ENCODE results near the gene OR8K5.
"Not testable (repeated sequence)": the region's sequence is repeated elsewhere in the genome, so short reads cannot be mapped to it uniquely, and the experiment has no call there.

OR8K5 gene, protein sequence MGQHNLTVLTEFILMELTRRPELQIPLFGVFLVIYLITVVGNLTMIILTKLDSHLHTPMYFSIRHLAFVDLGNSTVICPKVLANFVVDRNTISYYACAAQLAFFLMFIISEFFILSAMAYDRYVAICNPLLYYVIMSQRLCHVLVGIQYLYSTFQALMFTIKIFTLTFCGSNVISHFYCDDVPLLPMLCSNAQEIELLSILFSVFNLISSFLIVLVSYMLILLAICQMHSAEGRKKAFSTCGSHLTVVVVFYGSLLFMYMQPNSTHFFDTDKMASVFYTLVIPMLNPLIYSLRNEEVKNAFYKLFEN

DNA sequence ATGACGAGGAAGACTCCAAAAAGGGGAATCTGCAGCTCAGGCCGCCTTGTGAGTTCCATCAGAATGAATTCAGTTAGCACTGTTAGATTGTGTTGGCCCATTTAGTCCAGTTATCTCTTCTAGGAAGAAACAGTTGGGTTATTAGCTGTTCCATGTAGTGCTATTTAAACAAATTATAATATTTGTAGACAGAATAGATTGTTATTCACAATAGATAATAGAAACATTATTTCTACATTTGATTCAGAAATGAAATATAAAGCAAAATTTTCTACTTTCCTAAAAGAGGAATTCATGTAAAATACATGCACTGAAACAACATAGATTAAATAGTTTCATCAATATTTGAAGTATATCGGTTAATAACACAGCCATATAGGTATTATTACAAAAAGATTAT, at the start of gene OR8K5:
TSS of gene OR8K5 (minus strand) at position 101 of the 400 bp plus-strand sequence. CDS start at position 101, 0 bp downstream.
- DNase-seq = no peak

DNA sequence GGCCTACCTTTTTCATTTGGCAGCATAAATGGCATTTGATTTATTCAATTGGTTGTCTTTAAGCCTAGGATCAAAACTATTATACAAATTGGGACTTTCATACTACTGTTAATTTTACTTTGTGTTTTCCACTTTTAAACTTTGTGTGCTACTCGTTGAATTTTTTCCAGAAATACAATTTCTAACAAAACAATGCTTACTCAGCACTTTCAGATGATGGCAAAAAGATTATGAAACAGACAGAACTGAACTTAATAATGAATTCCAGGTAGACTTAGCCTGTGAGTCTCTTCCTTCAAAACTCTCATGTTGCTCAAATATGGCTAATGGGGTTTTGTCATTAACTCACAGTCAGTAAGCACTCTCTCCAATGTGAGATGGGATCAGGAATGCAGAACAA, 47.7 kb upstream of the OR8K5 start:
- no peak for DNase-seq

GRCh38 chr11:56197367-56197766, 37.2 kb upstream of the OR8K5 start:
- no peak for DNase-seq

DNA sequence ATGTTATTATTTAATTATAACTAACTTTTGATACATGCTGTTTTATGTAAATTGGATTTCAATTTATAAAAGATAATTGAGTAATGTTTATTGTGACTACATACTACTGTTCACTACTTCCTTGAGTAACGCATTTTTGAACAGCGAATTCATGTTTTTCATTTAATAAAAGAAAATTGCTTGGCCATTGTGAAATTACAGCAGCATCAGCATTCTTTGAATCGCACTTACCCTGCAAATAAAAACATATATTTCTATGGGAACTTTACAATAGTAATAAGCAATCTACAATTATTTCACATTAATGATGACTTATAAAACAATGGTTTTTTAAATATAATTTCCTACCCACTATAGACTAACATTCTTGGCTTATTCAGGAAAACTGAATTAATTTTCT, 36.6 kb upstream of the OR8K5 start:
- DNase-seq = no peak

DNA sequence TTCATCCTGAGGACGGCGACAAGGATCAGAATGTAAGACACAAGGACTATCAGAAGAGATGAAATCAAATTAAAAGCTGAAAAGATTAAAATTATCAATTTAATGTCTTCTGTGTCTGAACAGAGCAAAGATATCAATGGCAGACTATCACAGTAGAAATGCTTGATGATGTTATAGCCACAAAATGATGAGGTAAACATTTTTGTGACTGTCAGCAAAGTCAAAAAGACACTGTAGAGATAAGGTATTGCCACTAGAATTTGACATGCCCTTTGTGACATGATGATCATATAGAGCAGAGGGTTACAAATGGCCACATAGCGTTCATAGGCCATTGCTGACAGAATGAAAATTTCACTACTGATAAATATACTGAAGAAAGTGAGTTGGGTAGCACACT, 28.5 kb upstream of the OR8K5 start:
- DNase-seq = no peak

DNA sequence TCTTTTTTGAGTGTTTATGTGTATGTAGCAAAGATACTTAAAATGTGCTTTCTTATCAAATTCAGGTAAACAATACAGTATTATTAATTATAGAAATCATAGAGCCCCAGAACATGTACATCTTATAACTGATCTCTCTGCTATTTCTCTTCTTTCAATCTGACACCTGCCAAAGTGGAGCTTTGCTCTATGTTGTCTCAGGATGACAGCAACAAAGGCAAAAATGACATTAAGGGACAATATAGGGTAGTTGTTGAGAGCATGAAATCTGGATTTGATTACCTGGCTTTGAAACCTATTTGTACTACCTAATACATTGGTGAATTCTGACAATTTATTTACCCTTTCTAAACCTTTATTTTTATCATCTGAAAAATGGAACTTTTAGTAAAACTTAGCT, 23.3 kb upstream of the OR8K5 start:
- no peak for DNase-seq

GRCh38 chr11:56176318-56176717, 16.2 kb upstream of the OR8K5 start, which contains the start of gene OR5J2:
Gene OR5J2, plus strand, starts transcription at chr11:56176618. Its CDS starts 0 bp downstream, at chr11:56176618.
- no peak for DNase-seq

DNA sequence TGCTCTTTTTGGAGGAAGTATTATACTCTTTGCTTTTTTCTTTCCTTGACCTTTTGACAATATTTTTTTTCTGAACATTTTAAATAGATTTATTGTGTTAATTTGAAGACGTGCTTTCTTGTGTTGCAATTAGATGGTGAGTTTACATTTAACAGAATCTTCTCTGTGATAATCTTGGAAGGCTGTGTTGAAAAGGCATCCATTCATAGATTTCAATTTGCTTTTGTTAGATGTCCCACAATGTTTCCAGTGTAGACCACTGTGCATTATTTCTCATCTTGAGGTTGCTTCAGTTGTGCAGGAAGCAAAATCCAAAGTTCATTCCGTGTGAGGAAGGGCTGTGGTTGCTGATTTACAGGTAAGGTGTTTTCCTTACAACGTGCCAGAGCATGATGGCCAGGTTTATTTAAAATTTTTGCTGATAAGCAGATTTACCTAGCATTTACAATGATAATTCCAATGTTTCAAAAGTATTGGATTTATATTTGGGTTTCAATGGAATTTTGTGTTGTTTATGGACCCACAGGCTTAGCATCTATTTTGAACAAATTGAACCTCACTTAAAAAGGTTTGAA, 12.2 kb upstream of the OR8K5 start:
- DNase-seq = no peak

- no peak for DNase-seq
These were observed 3.7 kb upstream of the OR8K5 start for GRCh38 chr11:56163804-56164203.

DNA sequence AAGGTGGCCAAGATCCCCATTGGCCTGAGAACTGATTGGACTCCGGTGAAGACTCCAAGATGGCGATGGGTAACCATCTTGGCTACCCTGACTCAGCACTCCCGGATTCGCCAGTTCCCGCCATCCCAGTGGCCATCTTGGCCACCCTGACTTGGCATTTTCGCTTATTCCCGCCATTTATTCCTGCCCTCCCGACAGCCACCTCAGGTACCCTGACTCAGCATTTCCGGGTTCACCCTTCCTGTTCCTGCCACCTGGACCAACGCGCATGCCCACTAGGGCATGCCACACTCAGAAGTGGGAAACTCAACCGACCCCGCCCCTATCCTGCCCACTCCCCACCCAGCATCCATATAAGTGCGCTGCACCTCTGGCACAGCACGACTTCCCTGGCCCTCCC, 7.8 kb downstream of the OR8K5 start:
- no peak for DNase-seq

GRCh38 chr11:56151376-56151775, 8.7 kb downstream of the OR8K5 start:
- DNase-seq = no peak

GRCh38 chr11:56143681-56144080, 16.4 kb downstream of the OR8K5 start:
- DNase-seq = not testable (repeated sequence)

DNA sequence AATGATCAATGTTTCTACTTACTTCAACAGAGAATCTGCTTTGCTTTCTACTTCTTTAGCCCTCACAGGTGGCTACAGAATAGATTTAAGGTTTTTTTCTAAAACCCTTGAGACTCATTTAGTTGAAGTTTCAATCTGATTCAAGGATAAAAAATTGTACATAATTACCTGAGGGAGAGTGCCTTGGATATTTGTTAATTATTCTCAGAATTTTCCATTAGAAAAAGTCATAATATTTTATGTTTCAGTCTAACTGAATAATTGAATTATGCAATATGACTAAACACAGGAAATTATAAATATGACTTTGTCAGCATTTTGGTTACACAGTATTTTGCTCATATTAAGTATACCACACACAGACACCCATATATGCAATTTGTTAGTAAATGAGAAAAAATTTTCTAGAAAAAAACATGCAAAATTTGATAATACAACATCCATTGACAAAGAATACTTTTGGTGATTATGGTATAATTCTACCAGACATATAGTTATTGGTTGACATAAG, 19.9 kb downstream of the OR8K5 start, which contains the start of gene OR8J3:
TSS of gene OR8J3 (minus strand) at position 51 of the 511 bp plus-strand sequence. CDS start 2,483 bp downstream, outside the sequence.
- DNase-seq = no peak

DNA sequence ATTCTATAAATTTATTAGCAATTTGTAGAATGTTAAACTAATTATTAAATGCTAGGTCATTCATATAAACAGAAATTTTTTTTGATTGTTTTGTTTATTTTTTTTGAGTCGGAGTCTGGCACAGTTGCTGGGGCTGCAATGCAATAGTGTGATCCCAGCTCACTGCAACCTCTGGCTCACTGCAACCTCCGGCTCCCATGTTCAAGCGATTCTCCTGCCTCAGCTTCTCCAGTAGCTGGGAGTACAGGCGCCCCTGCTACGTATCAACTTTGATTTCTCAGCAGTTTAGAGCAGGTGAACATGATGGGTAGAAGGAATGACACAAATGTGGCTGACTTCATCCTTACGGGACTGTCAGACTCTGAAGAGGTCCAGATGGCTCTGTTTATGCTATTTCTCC, 38.0 kb downstream of the OR8K5 start, which contains the start of gene OR8H3:
TSS of gene OR8H3 (plus strand) at position 301 of the 400 bp plus-strand sequence. CDS start at position 301, 0 bp downstream.
- DNase-seq = no peak

All from CD4-positive, alpha-beta T cell treated with Interleukin-17A for 4 hours (primary cell).